K562 (cell line): Measurements from ENCODE around the gene GPC3. TPM values are rescaled to one million over a fixed set of nuclear protein-coding genes. Genes with fewer than 3 reads are reported as not detected.

Source experiments
- ATAC-seq: fragments of 200-7000 bp; cut with Tn5 transposase; 3 replicates; pipeline ENCODE4 v1.9.1; 2020; ENCODE audit warnings: moderate library complexity
- BruUV-seq: library from RNA; stranded (reverse); fragments of 400-500 nt; replicated peaks from 2 replicates; lab custom pipeline; 2021; lab: Mats Ljungman, UMichigan
- CTCF ChIA-PET: fragments of 300-600 bp; formaldehyde crosslinking; extraction: SDS; loops from one replicate; lab custom pipeline; 2021; ENCODE audit warnings: low intra/inter-chr PET ratio; lab: Yijun Ruan, JAX
- POLR2A ChIA-PET: fragments of 300-600, 350-650 bp; sonication (Branson Sonifier 250); formaldehyde crosslinking; extraction: SDS; loops from one replicate; lab custom pipeline; 2021; ENCODE audit warnings: antibody characterized with exemption, inconsistent platforms; lab: Yijun Ruan, JAX
- DNase-seq, 4 experiments: peaks; one replicate each; pipeline versions ENCODE4 v3.0.0 to v3.0.0-alpha.2; 2011 to 2018; ENCODE audit warnings: low spot score in 3 of 4, mixed read lengths in 3 of 4; ENCODE audit errors: extremely low read depth in 1 of 4
- FAIRE-seq: peaks from 2 replicates; lab custom pipeline; 2011; peaks lifted over from hg19 to GRCh38; lab: Jason Lieb, UNC
- H2AFZ ChIP-seq: 2 replicates; pipeline ENCODE4 v1.6.0; 2011; ENCODE audit warnings: low read depth, low read length, control low read depth, inconsistent platforms
- H3K27ac ChIP-seq: fragments of 200-600 bp; 3 replicates; pipeline ENCODE4 v1.8.0; 2011; ENCODE audit warnings: low read depth, mild to moderate bottlenecking, control low read depth, inconsistent platforms, low read length, moderate library complexity, mixed read lengths; ENCODE audit errors: extremely low read depth
- H3K27me3 ChIP-seq, 2 experiments: fragments of 300-600 bp in 1 of 2; 2 replicates in 1 of 2; 3 replicates in 1 of 2; pipeline versions ENCODE4 v1.6.0 to v1.8.0; 2011; ENCODE audit warnings: inconsistent platforms in 2 of 2, low read length in 2 of 2, mild to moderate bottlenecking in 1 of 2, mixed read lengths in 1 of 2, moderate library complexity in 1 of 2; ENCODE audit not compliant: control insufficient read depth in 2 of 2, insufficient read depth in 2 of 2
- H3K36me3 ChIP-seq: fragments of 300-600 bp; 3 replicates; pipeline ENCODE4 v1.8.0; 2011; ENCODE audit warnings: mild to moderate bottlenecking, low read length, inconsistent platforms; ENCODE audit not compliant: control insufficient read depth, insufficient read depth
- H3K4me1 ChIP-seq, 2 experiments: fragments of 200-600 bp in 1 of 2; replicated peaks in 1 of 2; 2 replicates in 1 of 2; 3 replicates in 1 of 2; pipeline versions ENCODE4 v1.5.1 to v1.8.0; 2011; ENCODE audit warnings: inconsistent platforms in 2 of 2, low read length in 2 of 2, mild to moderate bottlenecking in 1 of 2, mixed read lengths in 1 of 2, moderate library complexity in 1 of 2; ENCODE audit not compliant: control insufficient read depth in 2 of 2, insufficient read depth in 2 of 2
- H3K4me2 ChIP-seq: 2 replicates; pipeline ENCODE4 v1.6.1; 2011; ENCODE audit warnings: low read length, control low read depth, inconsistent platforms, mixed read lengths; ENCODE audit not compliant: insufficient read depth
- H3K4me3 ChIP-seq: fragments of 200-600 bp; sonication (generic), shearing (Covaris generic); 2 replicates; pipeline ENCODE4 v1.5.1; 2016; ENCODE audit warnings: control low read depth, inconsistent platforms
- H3K79me2 ChIP-seq: fragments of 200-600 bp; 3 replicates; pipeline ENCODE4 v1.8.0; 2011; ENCODE audit warnings: low read length, inconsistent platforms; ENCODE audit not compliant: control insufficient read depth, insufficient read depth
- H3K9ac ChIP-seq, 2 experiments: 2 replicates each; pipeline versions ENCODE4 v1.6.0 to v1.6.1; 2011; ENCODE audit warnings: low read depth in 2 of 2, low read length in 2 of 2, control low read depth in 1 of 2, inconsistent platforms in 1 of 2, mild to moderate bottlenecking in 1 of 2, mixed read lengths in 1 of 2; ENCODE audit not compliant: insufficient read depth in 1 of 2
- H3K9me1 ChIP-seq: one replicate; pipeline ENCODE4 v1.6.0; 2011; ENCODE audit warnings: inconsistent platforms, mild to moderate bottlenecking, low read length, moderate library complexity; ENCODE audit not compliant: control insufficient read depth, insufficient read depth
- H3K9me3 ChIP-seq: replicated peaks from 2 replicates; pipeline ENCODE4 v1.5.1; 2011; ENCODE audit warnings: low read depth, low read length, inconsistent platforms; ENCODE audit not compliant: control insufficient read depth, insufficient read depth
- H4K20me1 ChIP-seq: replicated peaks from 2 replicates; pipeline ENCODE4 v1.6.1; 2011; ENCODE audit warnings: low read length, inconsistent platforms, mixed read lengths; ENCODE audit not compliant: control insufficient read depth, insufficient read depth
- E2F1 ChIP-seq: sonication (generic); formaldehyde crosslinking; IDR thresholded peaks from 2 replicates; pipeline ENCODE4 v1.8.1; 2023; ENCODE audit warnings: mild to moderate bottlenecking, missing genetic modification reagents, moderate library complexity
- ESRRB ChIP-seq: fragments of 250-450 bp; sonication (Bioruptor Pico); IDR thresholded peaks from 2 replicates; pipeline ENCODE4 v1.5.0; 2020; ENCODE audit warnings: mild to moderate bottlenecking, moderate library complexity, borderline replicate concordance
- ILK ChIP-seq: fragments of 450-650 bp; IDR thresholded peaks from 2 replicates; pipeline ENCODE4 v1.6.1; 2016; ENCODE audit warnings: missing genetic modification characterization, low read depth, mild to moderate bottlenecking, missing compliant biosample characterization, moderate library complexity, borderline replicate concordance
- NFIC ChIP-seq: fragments of 450-650 bp; IDR thresholded peaks from 2 replicates; pipeline ENCODE4 v1.6.1; 2017; ENCODE audit warnings: mild to moderate bottlenecking, inconsistent platforms
- NONO ChIP-seq, 2 experiments: fragments of 200-400 bp in 1 of 2; fragments of 450-650 bp in 1 of 2; formaldehyde crosslinking in 1 of 2; IDR thresholded peaks; 2 replicates each; pipeline ENCODE4 v1.6.1; 2017; ENCODE audit warnings: low read depth in 2 of 2, mild to moderate bottlenecking in 2 of 2, moderate library complexity in 2 of 2, low read length in 1 of 2
- SMARCA4 ChIP-seq: fragments of 450-650 bp; IDR thresholded peaks from 2 replicates; pipeline ENCODE4 v1.6.1; 2016
- ZNF274 ChIP-seq: IDR thresholded peaks from 2 replicates; pipeline ENCODE4 v1.6.1; 2011; ENCODE audit warnings: low read depth, mild to moderate bottlenecking, low read length, moderate library complexity, borderline replicate concordance
- ZNF584 ChIP-seq: fragments of 200-800 bp; sonication (Bioruptor generic); IDR thresholded peaks from 2 replicates; pipeline ENCODE4 v1.6.1; 2016; ENCODE audit warnings: low read depth, mild to moderate bottlenecking, missing genetic modification characterization, missing compliant biosample characterization
- WGBS: fragments of 100-300 bp; shearing (Covaris generic); methylation state at CpG from one replicate; pipeline ENCODE4 v1.1.6; 2016; ENCODE audit warnings: low coverage, mixed read lengths; ENCODE audit not compliant: insufficient coverage; ENCODE audit errors: missing lambda C conversion rate; 5-methylcytosine and 5-hydroxymethylcytosine counted together
- in situ Hi-C: fragments of 300-500 bp; cut with MboI; formaldehyde crosslinking; loops from 4 replicates; pipeline ENCODE4 v1.15.0; 2018; ENCODE audit warnings: inconsistent platforms, mixed read lengths
- intact Hi-C: fragments of 100-400 bp; cut with micrococcal nuclease; formaldehyde crosslinking; loops from 2 replicates; pipeline ENCODE4 v1.14.2; 2022
- polyA plus RNA-seq, 8 experiments: library from polyadenylated mRNA; depleted of rRNA in 4 of 8; stranded (reverse) in 5 of 8; unstranded in 3 of 8; fragments of >200 nt; fragmentation: Nextera tagmentation in 2 of 8; fragmentation: Illumina TruSeq in 1 of 8; extraction: Ambion mirVana in 2 of 8; extraction: Trizol in 1 of 8; gene quantifications; 2 replicates each; pipeline versions ENCODE4 v1.2.1 to v1.2.3, GENCODE V29; 2011 to 2014; ENCODE audit warnings: inconsistent platforms in 1 of 8, missing spikeins in 1 of 8
- total RNA-seq, 7 experiments: library from RNA; depleted of rRNA in 6 of 7; stranded (reverse); fragments of >200 nt in 6 of 7; fragmentation: Illumina TruSeq in 2 of 7; extraction: Trizol in 2 of 7; gene quantifications; 2 replicates each; pipeline versions ENCODE4 v1.2.1 to v1.2.3, GENCODE V29; 2011 to 2021; ENCODE audit warnings: low replicate concordance in 1 of 7

Gene GPC3
- total and polyA plus RNA-seq, 9 of the 15 experiments (the other 6 are each of a cell fraction or from before 2014, with no cell fraction given) = 0.42 TPM; not detected in 8

DNA sequence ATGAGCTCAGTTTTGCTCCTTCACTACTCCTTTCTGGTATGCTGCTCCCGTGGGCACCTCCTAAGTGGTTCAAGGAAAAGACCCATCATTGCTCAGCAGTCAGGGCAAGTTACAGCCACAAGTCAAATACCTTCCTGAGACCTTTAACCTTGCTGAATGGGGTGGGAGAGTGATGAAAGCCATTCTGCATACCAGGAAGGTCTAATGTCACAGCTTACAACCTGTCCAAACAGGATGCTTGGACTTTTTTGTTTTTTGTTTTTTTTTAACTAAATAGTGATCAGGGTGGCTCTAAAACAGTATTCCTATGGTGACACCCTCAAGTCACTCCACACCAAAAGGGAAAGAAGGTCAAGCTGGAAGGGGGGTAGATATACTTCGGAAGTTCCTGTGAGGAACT is 93.1 kb downstream of the GPC3 start:
- no peaks in the 10 kb centered on the region for H4K20me1 ChIP-seq
- no peaks in the 10 kb centered on the region for H3K9me1 ChIP-seq
- POLR2A ChIA-PET = interaction anchor here (0.5 kb wide), 1 partner anchor 77 kb away, joined by 3 read pairs; no protein-coding TSS in a partner anchor
- WGBS = 0% methylated on average over 1 of the region's 2 CpGs
- H3K9ac ChIP-seq = no peak overlapping the region
- in situ Hi-C loops = no loop called here
- H3K4me2 ChIP-seq = no peak overlapping the region
- H2AFZ ChIP-seq = no peak overlapping the region
- H3K4me1 ChIP-seq = no peaks in the 10 kb centered on the region
- H3K27me3 ChIP-seq = no peaks in the 10 kb centered on the region
- no peaks in the 10 kb centered on the region for H3K9me3 ChIP-seq
- TF ChIP-seq NONO (IDR thresholded peaks at IDR 0.05; ENCODE audit: low read depth in 2 of 2, low read length in 1 of 2) (no peak), ILK (no peak), NFIC (no peak), E2F1 (CRISPR knock-in tag) (no peak), SMARCA4 (no peak), ZNF274 (no peak), ZNF584 (CRISPR knock-in tag) (no peak), ESRRB (CRISPR knock-in tag) (no peak)
- CTCF ChIA-PET = no interaction called here
- H3K27ac ChIP-seq = no peak overlapping the region
- no TSS peak for BruUV-seq
- H3K79me2 ChIP-seq = no peaks in the 10 kb centered on the region
- no peak for ATAC-seq
- H3K36me3 ChIP-seq = no peaks in the 10 kb centered on the region
- intact Hi-C loops = no loop called here
- DNase-seq = no peak
- H3K4me3 ChIP-seq = no peak overlapping the region
- FAIRE-seq = no peak
